Activated T-cell treated with anti-CD3 and anti-CD28 coated beads for 24 hours (primary cell): ENCODE data around the gene SRP14.

Experiments
- DNase-seq: peaks from one replicate; pipeline ENCODE4 v3.0.0-alpha.2; 2020; ENCODE audit warnings: low read depth

The SRP14 gene

DNA sequence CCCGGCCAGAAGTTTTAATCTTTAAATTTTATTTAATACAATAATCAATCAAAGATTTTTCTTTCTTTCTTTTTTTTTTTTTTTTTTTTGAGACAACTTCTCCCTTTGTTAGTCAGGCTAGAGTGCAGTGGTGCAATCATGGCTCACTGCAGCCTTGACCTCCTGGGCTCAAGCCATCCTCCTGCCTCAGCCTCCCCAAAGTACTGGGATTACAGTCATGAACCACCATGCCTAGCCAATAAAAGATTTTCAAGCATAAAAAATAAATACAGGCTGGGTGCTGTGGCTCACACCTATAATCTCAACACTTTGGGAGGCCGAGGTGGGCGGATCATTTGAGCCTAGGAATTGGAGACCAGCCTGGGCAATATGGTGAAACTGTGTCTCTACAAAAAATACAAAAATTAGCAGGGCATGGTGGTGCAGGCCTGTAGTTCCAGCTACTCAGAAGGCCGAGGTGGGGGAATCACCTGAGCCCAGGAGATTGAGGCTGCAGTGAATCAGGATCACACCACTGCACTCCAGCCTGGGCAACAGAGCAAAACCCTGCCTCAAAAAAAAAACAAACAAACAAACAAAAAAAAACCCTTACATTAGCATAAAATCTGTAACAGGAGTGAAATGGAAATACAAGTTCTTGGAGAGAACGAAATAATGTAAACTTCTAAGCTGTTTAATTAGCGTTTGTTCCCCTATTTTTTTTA lies 29.1 kb upstream of the SRP14 start:
- DNase-seq: no peak

DNA sequence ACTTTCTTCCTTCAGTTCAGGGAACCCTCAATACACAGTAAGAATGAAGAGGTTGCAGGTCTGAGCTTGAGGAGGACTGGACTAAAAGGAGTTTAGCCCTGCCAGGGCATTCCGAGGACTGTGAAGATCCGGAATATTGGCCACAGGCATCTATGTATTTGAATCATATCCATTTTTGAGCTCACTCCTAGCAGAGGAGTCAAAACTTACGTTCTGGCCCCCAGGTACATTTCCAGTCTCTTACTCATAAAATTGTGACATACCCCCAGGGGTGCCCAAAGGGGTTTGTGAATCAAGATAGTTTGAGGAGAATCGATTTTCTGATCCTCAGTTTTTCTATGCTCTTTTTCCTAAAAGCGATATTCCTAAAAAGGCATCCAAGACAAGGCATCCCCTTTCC lies 27.6 kb upstream of the SRP14 start:
- no peak for DNase-seq

DNA sequence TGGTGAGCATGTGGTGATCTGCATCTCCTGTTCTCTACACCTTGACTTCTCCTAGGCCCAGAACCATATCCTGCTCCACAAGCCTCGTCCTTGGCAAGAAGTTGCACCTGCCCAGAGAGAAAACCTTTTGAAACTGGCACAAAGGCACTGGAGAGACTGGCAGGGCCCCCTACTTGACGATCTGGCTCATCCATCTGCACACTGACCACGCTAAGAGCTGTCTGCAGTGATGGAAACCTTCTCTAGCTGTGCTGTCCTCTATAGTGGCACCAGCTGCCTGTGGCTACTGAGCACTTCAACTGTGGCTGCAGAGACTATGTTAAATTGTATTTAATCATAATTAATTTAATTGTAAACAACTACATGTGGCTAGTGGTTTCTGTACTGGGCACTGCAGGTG lies 26.2 kb upstream of the SRP14 start:
- DNase-seq: no peak

DNA sequence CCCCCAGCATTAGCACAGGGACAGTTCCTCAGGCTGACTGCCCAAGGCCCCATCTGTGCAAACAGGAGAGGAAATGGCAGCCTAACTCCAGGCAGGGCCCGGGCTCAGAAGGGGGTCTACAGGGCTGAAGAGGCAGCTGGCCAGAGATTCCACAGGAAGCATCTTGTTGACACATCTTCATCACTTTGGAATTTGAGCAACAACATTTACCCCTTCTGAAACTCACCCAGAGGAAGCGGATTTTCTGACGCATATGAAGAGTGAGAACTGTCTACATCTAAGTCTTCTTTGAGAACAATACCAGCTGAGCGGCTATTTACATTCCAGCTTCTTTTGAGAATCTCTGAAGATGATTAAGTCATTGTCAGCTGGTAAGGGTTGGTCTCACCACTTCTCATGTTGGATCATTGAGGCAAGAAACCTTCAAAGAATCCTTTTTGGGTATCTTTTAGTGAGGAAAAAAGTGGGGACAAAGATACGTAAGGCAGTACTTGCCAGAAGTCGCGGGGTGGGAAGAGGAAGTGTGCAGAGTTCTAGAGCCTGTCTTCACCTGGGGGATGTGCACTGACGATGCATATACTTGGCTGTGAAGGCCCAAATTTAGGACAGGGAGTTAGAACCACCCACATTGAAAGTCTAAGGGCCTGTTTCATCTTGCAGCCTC lies 25.4 kb upstream of the SRP14 start:
- DNase-seq: no peak

DNA sequence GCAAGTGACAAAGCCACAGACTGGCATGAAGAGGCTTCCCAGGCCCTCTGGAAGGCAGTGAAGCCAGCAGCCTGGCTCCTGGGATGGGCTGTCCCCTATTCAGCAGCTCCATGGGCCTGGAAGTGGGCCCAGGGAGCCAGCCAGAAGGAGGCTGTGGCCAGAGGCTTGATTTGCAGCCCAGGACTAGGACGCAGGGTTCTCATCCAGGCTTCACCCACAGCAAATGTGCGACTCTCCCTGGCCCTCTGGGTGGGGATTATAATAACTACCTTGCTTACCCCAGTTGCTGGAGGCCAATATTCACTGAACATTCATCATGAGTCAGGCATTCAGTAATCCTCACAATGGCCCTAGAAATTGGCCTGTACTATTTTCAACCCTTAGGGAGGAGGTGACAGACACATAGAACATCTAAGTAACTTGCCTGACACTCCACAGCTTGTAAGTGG lies 24.6 kb upstream of the SRP14 start:
- DNase-seq: no peak

DNA sequence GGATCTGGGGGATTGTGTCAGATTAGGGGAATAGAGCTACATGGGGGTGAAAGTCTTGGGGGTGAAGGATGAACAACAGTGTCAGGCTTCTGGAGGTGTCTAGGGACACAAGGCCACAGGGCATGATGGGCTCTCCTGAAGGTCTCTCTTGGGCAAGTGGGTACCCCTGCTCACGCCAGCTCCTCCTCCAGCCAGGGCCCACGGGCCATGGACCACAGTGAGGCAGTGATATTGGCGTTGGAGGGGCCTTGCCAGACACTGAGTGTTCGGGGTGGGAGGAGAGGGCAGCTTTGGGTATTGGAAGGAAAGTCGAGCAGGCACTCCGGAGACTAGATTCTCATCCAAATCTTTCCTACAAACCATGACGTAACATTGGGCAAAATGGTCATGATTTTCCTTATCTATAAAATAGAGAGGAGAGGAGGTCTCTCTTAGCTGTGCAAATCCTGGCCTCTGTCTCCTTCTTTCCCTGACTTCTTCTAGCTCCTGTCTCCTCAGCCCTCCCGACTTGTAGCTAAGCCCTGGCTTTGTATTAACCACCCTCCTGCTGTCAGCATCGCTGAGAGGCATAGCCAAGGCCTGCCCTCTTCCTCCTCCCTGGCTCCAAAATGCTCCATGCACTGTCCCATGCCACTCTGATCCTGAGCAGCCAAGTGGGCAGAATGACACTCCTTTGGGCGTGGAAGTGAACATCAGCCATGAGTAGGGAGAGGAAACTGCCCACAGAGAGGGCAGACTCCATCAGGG lies 24.0 kb upstream of the SRP14 start:
- no peak for DNase-seq

DNA sequence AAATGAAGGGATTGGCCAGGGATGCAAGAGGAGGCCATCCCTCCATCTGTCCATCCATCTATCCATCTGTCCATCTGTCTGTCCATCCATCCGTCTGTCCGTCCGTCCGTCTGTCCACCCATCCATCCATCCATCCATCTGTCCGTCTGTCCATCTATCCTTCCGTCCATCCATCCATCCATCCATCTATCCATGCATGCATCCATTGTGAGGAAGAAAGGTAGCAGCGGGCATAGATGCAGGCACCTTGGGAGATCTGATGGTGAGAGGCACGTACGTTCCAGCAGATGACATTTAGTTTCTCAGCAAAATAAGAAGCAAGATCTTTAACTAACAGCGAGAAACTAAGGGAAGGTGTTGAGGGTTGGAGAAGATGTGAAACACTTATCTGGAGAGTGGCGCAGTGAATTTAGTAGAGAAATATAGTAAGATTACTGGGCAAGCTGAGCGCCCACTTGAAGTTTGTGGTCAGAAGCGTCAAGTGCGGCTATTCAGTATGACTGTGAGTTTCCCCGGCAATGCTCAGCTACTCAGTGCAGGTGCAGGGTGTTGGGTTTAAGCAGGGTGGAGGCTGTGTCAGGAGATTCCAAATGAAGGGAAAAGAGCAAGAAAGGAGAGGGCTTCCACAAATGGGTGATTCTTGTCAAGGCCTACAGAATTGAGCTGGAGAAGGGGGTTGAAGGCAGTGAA lies 22.4 kb upstream of the SRP14 start:
- DNase-seq: no peak

DNA sequence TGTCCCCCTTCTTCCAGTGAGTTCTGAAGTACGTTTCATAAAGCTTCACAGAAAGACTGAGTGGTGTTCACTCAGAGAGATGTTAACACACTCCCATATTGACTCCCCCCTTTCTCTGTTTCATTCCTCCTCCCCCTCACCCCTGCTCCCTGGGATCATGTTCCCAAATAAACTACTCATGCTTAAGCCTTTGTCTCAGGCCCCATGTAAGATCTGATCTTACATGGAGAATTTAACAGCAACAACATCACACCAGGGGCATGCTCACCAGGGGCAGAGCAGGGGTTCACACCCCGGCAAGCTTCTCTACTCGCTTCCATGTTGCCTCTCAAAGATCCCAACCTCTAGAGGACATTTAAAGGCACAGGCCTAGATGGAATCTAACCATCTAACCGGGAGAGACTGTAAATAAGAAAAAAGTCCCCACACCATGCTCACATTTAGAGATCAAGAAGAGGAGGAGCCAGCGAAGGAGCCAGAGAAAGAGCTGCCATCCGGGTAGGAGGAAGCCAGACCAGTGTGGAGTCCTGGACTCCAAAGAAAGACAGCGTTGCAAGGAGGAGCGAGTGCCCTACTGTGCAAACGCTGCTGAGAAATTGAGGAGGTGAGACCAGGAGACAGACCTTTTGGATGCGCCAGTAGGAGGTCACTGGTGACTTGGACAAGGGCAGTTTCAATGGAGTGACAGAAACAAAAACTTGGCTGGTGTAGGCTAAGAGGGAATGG lies 21.4 kb upstream of the SRP14 start:
- no peak for DNase-seq

DNA sequence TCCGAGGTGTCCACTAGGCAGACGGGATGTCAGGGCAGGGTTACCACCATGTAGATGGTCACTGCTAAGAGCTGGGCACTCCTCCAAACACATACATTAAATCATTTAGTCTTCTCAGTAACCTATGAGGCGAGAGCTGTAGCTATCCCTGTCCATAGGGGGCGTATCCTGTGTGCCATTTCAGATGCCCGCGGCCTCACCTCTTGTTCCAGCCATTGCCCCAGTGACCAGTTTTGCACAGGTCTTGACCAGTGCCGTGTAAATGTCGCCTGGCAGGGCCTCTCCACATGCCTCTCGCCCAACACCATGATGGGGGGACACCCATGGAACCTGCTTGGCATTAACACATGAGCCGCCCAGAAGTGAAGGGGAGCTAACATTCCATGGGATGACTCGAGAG lies 20.8 kb upstream of the SRP14 start:
- no peak for DNase-seq

DNA sequence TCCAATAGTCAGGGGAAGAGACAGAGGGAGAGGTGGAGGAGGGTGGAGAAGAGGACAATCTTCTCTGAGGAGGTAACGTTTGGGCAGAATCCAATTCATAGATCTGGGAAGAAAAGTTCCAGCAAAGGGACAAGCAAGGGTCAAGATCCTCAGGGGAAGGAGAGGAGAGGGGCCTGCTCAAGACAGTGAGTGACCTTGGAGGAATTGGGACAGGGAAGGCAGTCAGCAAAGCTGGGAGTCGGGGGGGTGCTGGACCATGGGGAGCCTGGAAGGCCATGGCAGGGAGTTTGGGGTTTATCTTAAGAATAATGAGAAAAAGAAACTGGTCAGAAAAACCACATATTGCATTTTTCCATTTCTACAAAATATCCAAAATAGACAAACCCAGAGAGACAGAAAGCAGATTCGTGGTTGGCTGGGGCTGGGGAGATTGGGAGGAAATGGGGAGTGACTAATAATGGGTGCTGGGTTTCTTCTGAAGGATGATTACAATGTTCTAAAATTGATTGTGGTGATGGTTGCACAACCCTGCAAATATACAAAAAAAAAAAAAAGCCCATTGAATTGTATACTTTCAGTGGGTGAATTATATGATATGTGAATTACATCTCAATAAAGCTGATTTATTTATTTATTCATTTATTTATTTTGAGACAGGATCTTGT lies 19.6 kb upstream of the SRP14 start:
- DNase-seq: no peak

DNA sequence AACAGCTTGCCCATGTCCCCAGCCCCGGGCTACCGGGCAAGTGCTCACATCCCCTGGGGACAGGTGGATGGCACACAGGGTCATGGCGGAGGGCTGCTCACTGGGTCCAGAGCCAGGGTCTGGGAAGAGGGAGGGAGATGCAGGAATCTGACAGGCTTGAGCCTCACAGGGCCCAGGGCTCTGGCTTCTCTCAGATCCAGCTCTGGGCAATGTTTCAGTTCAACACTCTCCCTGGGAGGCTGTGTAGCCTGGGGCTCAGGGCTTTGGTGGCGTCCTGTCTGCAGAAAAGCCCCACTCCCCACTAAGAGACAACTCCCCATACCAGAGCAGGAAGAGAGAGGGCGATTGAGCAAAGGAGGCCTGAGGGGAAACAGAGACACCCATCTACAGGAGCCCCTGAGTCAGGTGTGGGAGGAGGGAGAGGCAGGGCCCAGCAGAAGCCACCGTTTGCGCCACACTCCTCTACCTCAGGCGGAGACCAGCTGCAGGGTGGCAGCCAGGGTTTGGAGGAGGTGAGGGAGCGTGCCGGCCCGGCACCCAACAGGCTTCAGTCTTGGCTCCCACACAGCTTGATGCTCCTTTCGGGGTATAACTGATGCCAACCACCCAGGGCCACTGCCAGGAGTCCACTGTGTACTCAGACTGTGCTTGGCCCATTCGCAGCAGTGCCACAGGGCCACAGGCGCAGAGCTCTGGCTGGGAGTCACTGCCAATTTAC lies 16.8 kb upstream of the SRP14 start:
- DNase-seq: no peak

DNA sequence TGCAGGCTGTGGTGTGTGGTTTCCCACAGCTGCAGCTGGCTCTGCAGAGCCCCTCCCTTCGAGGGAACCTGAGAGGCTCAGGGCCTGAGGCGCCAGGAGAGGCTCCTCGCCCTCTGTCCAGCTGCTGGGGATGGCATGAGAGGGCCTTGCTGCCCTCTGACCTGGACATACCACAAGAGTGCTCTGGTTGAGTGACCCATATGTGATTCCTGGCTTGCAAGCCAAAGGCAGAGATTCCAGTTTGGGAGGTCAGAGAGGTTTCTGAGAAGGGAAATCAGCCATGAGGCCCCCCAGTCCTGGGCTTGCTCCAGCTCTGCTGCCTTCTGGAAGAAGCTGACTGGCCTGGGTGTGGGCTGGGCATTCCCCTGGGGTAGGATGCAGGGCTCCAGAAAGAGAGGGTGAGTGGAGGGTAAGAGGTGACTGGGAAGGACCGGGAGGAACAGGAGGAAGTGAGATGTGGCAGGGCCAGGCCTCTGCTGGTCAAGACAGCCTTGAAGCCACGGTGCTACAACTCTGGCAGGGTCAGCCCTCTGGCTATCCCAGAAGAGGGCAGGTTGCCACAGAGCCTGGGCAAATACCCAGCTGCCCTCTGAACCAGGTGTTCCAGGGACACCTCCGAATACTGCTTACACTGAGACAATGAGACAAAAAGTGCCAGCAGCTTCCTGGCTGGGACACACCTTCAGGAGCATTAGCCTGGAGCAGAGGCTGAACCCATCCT lies 16.0 kb upstream of the SRP14 start:
- no peak for DNase-seq

DNA sequence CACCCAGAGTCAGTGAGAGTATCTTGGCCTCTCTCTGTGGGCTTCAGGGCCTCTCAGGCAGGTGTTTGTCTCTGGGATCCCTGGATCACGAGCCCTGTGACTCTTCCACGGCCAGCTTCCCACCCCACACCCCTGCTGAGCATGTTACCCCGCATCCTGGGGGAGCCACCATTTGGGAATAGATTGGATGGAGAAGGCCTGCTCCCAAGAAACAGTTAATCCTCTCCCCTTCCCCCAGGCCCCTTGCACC lies 15.5 kb upstream of the SRP14 start:
- DNase-seq: no peak

DNA sequence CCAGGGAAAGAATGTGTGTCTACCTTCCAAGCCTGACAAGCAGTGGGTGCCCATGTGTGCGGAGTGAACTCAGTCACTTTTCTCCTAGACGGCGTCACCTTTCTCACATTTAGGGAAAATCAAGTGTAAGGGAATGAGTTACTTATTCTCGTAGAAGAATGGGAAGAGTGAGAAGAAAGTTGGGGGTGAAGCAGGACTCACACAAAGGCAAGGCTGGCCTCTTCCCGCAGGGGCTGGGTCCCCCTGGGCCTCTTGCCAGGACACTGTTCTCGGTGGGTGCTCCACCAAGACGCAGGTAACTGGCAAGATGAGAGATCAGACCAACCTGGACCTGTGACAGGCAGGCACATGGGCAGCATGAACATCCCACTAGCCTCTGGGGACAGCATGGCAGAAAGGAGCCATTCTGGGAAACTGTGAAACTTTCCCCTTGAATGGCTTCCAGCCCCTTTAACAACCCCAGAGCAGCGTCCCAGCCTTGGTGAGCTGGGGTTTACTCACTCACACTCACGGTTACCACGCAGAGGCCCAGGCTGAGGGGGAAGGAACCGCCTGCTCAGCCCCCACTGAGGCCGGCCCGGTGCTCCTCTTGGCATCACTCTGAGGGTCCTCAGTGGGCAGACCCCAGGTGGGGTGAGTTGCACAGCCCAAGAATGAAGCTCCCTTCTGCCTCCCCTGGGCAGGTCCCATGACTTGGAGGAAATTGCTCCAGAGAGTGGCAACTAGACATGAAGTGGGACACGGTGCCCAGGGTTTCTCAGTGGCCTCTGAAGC lies 15.0 kb upstream of the SRP14 start:
- no peak for DNase-seq

DNA sequence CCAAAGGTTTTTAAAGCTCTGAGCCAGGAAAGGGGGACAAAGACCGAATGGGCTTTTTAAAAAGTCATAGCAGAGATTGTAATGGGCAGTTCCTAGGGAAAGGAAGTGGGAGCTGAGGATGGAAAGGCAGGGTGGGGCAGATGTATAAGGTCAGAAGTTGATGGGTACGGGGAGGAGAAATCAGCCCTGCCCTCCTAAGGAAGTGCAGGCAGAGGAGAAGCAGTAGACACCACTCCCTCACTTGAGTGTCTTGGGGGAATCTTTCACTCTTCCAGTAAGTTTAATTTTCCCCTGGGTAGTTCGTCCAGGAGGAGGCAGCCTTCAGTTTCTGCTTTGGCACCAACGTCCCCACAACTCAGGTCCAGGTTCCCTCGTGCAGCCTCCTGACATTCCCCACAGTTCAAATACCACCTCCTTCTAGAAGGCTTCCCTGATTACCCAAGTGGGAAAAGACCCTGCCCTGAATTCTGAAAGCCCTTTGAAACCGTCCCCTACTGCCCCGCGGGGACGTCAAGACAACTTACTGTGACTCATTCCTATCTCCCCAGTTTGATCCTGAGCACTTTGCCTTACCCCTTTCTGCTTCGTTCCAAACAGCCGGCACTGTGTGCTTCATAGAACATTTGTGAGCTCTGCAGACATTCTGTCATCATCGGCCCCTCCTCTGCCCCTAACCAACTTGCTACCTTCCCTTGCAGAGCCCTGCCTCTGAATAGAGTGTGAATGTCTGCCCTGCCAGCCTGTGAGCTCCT lies 14.3 kb upstream of the SRP14 start:
- DNase-seq: no peak

DNA sequence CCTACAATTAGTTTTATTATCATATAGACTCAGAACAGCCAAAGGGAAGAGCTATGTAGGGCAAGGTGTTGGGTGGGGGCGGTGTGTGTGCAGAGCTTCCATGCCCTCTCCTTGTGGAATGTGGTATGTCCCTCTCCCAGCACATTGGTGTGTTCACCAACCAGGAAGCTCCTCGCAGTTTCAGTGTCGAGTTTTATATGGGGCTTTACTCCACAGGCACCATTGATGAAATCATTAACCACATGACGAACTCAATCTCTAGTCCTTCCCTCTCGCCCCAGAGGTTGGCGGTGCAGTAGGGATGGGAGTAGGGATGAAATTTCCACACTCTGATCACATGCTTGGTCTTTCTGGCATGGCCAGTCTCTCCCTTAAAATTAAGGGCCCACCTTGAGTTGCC lies 13.6 kb upstream of the SRP14 start:
- no peak for DNase-seq

DNA sequence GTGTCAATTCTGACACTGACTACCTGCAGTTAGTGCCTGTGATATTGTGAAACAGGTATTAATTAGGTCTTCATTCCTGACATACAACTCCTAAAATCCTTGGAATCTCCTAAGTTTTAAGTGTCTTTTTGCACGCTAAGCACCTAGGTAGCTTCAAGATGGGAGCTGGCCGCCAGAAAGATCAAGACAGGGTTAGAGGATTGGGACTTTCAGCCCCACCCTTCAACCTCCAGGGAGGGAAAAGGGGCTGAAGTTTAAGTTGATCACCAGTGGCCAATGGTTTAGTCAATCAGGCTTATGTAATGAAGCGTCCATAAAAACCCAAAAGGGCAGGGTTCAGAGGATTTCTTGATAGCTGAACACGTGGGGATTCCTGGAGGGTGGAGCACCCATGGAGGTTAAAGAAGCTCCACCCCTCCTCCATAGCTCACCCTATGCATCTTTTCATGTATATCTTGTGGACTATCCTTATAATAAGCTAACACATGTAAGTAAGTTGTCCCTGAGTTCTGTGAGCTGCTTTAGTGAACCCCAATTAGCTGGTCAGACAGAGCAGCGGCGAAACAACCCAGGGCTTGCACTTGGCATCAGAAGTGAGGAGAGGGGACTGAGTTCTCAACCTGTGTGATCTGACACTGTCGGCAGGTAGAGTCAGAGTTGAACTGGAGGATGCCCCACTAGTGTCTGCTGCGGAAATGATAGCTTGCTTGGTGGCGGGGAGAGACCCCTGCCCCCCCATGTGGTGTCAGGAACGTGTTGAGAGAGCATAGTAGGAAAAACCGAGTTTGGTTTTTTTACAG lies 12.8 kb upstream of the SRP14 start:
- DNase-seq: no peak
